ENCODE data around the gene CHST12. TPM values are rescaled to one million over a fixed set of nuclear protein-coding genes. Genes with fewer than 3 reads are reported as not detected.
A peak's percentile ranks its signal among the peaks of the same experiment; 100 is the strongest.

The CHST12 gene
- total RNA-seq, 1 donor from 2014 or later = 29.2 TPM

- peak overlapping the region; percentile 75 for H3K4me3 ChIP-seq
- peak overlapping the region; percentile 61 for H3K27ac ChIP-seq
- no peaks in the 10 kb centered on the region for H3K27me3 ChIP-seq (ENCODE audit: low read depth)
- DNase-seq (no peak), ATAC-seq (no peak)
- no peak for TF ChIP-seq CTCF (IDR thresholded peaks at IDR 0.05)
- H3K9me3 ChIP-seq = no peaks in the 10 kb centered on the region
- peaks cover 59% of the 10 kb centered on the region for H3K4me1 ChIP-seq
- intact Hi-C loops (cut with DNase I) = no loop called here
- H3K36me3 ChIP-seq = no peaks in the 10 kb centered on the region
These were observed 761 bp upstream of the CHST12 start for GRCh38 chr7:2402687-2403013.

- Histone ChIP-seq H3K4me3 (peak overlapping the region; percentile 75), H3K27ac (peak overlapping the region; percentile 78), H3K9me3 (no peaks in the 10 kb centered on the region), H3K4me1 (peaks cover 72% of the 10 kb centered on the region), H3K27me3 (ENCODE audit: low read depth) (no peaks in the 10 kb centered on the region), H3K36me3 (no peaks in the 10 kb centered on the region)
- peak; percentile 36 to 37 for ATAC-seq
- peak; percentile 18 for TF ChIP-seq CTCF (IDR thresholded peaks at IDR 0.05)
- no peak for DNase-seq
- intact Hi-C loops (cut with DNase I) = no loop called here
These were observed 572 bp downstream of the CHST12 start for GRCh38 chr7:2403718-2404648.

GRCh38 chr7:2404714-2405119 lies 1.3 kb downstream of the CHST12 start:
- Histone ChIP-seq H3K27me3 (ENCODE audit: low read depth) (no peaks in the 10 kb centered on the region), H3K36me3 (no peaks in the 10 kb centered on the region), H3K4me1 (peaks cover 74% of the 10 kb centered on the region), H3K9me3 (no peaks in the 10 kb centered on the region), H3K27ac (peak overlapping the region; percentile 78), H3K4me3 (peak overlapping the region; percentile 75)
- ATAC-seq (no peak), DNase-seq (no peak)
- no peak for TF ChIP-seq CTCF (IDR thresholded peaks at IDR 0.05)
- intact Hi-C loops (cut with DNase I) = no loop called here

GRCh38 chr7:2405201-2405600 lies 1.8 kb downstream of the CHST12 start:
- DNase-seq (no peak), ATAC-seq (no peak)
- Histone ChIP-seq H3K4me1 (peaks cover 73% of the 10 kb centered on the region), H3K9me3 (no peaks in the 10 kb centered on the region), H3K4me3 (peak overlapping the region; percentile 75), H3K27ac (no peak overlapping the region), H3K27me3 (ENCODE audit: low read depth) (no peaks in the 10 kb centered on the region), H3K36me3 (no peaks in the 10 kb centered on the region)
- intact Hi-C loops (cut with DNase I) = no loop called here
- no peak for TF ChIP-seq CTCF (IDR thresholded peaks at IDR 0.05)

GRCh38 chr7:2405601-2406345 lies 2.4 kb downstream of the CHST12 start:
- DNase-seq (no peak), ATAC-seq (no peak)
- no peak for TF ChIP-seq CTCF (IDR thresholded peaks at IDR 0.05)
- no peaks in the 10 kb centered on the region for H3K36me3 ChIP-seq
- peaks cover 73% of the 10 kb centered on the region for H3K4me1 ChIP-seq
- H3K4me3 ChIP-seq = peak overlapping the region; percentile 75
- intact Hi-C loops (cut with DNase I) = no loop called here
- H3K27ac ChIP-seq = no peak overlapping the region
- H3K27me3 ChIP-seq (ENCODE audit: low read depth) = no peaks in the 10 kb centered on the region
- H3K9me3 ChIP-seq = no peaks in the 10 kb centered on the region
